ENCODE results near the gene DOCK3. TPM values are rescaled to one million over a fixed set of nuclear protein-coding genes. Genes with fewer than 3 reads are reported as not detected.

The DOCK3 gene
- total RNA-seq, 1 experiment from 2014 or later, result 5.6 TPM

GRCh38 chr3:51426921-51427320 is 752.2 kb downstream of the DOCK3 start (continued):
- no peak for TF ChIP-seq ZMAT4 (CRISPR knock-in tag; IDR thresholded peaks at IDR 0.05)
- no peak for TF ChIP-seq PREB (CRISPR knock-in tag; IDR thresholded peaks at IDR 0.05; ENCODE audit: borderline replicate concordance)
- no peak for TF ChIP-seq E2F4 (CRISPR knock-in tag; IDR thresholded peaks at IDR 0.05; ENCODE audit: borderline replicate concordance, low read depth)
- no peak for TF ChIP-seq CTCF (IDR thresholded peaks at IDR 0.05)
- TF ChIP-seq ZNF396 (CRISPR knock-in tag; IDR thresholded peaks at IDR 0.05; ENCODE audit: borderline replicate concordance), result no peak
- TF ChIP-seq KAT7 (CRISPR knock-in tag; IDR thresholded peaks at IDR 0.05; ENCODE audit: borderline replicate concordance), result no peak

GRCh38 chr3:51429138-51429537 is 754.4 kb downstream of the DOCK3 start:
- ATAC-seq, result no peak
- CTCF ChIA-PET, result no interaction called here
- Mint-ChIP-seq H3K27ac (no peak overlapping the region), H3K4me1 (no peaks in the 10 kb centered on the region), H3K9me3 (no peaks in the 10 kb centered on the region), H3K36me3 (peaks cover 36% of the 10 kb centered on the region), H3K27me3 (ENCODE audit: low read depth) (no peaks in the 10 kb centered on the region), H3K4me3 (no peak overlapping the region)
- POLR2A ChIA-PET, result no interaction called here
- TF ChIP-seq NFYB (CRISPR knock-in tag; conservative IDR thresholded peaks at IDR 0.05; ENCODE audit: low read depth), result no peak
- no peak for DNase-seq (ENCODE audit: low spot score)

Small RNA genes lying within 50 kb of the gene (microRNA-seq; reads per million reads assigned to microRNA genes)
- gene MIR4787 (ENCODE audit: borderline number of aligned reads), result 35.3 reads per million, percentile 49 among the genes with 10 or more reads in this experiment

Other genes starting within 250 kb of the DOCK3 start
- gene CACNA2D2, start 171.3 kb upstream of the DOCK3 start, total RNA-seq (2021), result 22.0 to 23.4 TPM (median 22.3 TPM) in 3 replicates
- 11.5 to 14.0 TPM (median 12.1 TPM) in 3 replicates for gene C3orf18, start 107.2 kb upstream of the DOCK3 start, total RNA-seq (2021)
- 15.2 to 20.9 TPM (median 15.8 TPM) in 3 replicates for gene HEMK1, start 105.4 kb upstream of the DOCK3 start, total RNA-seq (2021)
- 1.8 to 2.4 TPM (median 1.9 TPM) in 3 replicates for gene CISH, start 63.2 kb upstream of the DOCK3 start, total RNA-seq (2021)
- gene MAPKAPK3, start 57.8 kb upstream of the DOCK3 start, total RNA-seq (2021), result 52.7 to 60.2 TPM (median 54.4 TPM) in 3 replicates

All from WTC11 (cell line).